HG03354 (cell line): ENCODE results near the gene BLOC1S4.
A peak's percentile ranks its signal among the peaks of the same experiment; 100 is the strongest.

ENCODE experiments used
- ATAC-seq: cut with Tn5 transposase; IDR thresholded peaks from one replicate; pipeline ENCODE4 v1.9.1; 2021; ENCODE audit warnings: mild to moderate bottlenecking; ENCODE audit not compliant: unreplicated experiment, poor library complexity, severe bottlenecking

The BLOC1S4 gene

GRCh38 chr4:6732441-6733357 lies 16.7 kb downstream of the BLOC1S4 start:
- ATAC-seq, result no peak

GRCh38 chr4:6733358-6734164 lies 17.6 kb downstream of the BLOC1S4 start:
- no peak for ATAC-seq

- no peak for ATAC-seq
Observed at GRCh38 chr4:6734165-6734786, 18.3 kb downstream of the BLOC1S4 start.

- no peak for ATAC-seq
Observed at GRCh38 chr4:6739920-6740319, 23.9 kb downstream of the BLOC1S4 start.

DNA sequence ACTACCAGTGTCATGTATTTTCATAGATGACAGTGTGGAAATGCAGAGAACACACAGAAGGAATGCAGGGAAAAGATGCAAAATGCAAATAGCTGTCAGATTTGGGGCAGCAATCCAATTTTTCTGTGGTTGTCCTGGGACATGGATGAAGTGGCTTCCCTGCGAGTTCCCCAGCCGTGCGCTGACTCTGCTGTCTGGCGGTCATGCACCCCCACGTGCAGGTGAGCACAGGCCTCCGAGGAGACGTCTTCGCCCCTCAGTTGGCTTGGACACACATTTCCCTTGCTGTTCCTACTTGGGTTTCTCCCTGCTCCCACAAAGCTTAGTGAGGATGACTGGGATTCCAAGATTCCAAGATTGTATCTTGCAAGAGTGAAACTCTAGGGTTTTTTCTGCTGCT lies 24.4 kb downstream of the BLOC1S4 start:
- no peak for ATAC-seq

DNA sequence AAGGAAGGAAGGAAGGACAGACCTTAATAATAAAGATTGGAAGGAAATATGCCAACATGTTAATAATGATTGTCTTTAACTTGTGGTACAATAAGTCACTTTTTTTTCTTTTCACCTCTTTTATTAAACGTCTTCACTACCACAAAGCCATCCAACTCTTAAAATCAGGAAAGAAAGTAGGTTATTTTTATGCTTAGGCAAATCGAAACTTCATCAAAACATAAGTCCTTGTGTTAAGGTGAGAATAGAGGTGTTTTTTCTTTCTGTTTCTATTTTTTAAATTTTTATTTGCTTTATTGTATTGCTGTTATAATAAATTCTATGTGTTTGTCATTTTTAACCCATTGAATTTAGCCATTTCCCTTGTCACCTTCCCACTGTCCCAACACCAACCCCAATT lies 26.5 kb downstream of the BLOC1S4 start:
- ATAC-seq, result no peak

DNA sequence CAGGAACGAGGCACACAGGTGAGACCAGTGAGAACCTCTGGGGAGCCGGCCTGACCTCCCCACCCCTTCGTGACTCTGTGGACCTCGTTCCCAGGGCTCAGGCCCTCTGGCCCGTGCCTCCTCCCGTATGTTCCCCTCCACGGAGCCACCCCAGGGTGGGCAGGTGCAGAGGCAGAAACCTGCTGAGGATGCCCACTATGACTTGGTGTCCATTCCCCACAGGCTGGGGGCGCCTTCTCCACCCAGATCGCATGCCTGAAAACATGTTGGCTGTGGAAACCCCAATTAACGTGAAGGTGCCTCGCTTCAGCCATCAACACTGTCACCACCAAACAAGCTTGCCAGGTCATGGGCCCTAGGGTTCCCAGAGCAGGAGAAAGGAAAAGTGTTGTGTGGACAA lies 27.0 kb downstream of the BLOC1S4 start:
- ATAC-seq, result no peak

DNA sequence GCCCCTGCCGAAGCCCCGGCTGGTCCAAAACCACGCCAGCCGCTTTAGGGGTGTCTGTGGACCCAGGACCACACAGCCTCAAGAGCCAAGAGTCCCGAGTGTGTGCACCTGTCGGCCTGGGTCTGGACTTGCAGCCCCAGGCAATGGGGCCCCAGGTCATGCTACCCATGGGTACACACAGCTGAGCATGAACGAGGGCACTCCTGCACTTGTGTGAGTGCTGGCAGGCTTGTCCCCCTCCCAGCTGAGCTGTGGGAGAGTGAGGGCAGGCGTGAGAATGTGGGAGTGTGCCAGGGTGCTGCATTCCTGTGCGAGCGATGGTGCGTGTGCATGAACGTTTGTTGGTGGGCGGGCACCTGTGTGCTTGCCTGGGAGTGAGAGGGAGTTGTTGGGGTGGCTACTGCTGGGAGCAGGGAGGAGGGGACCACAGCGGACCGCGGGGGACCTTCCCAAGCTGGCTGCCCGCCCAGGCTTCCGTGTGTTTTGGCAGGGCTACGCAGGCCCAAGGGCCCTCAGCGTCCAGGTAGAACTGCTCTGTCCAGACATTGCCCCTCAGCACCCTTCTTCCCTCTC lies 30.8 kb downstream of the BLOC1S4 start:
- ATAC-seq, result no peak

GRCh38 chr4:6747294-6748051 lies 31.5 kb downstream of the BLOC1S4 start:
- no peak for ATAC-seq

DNA sequence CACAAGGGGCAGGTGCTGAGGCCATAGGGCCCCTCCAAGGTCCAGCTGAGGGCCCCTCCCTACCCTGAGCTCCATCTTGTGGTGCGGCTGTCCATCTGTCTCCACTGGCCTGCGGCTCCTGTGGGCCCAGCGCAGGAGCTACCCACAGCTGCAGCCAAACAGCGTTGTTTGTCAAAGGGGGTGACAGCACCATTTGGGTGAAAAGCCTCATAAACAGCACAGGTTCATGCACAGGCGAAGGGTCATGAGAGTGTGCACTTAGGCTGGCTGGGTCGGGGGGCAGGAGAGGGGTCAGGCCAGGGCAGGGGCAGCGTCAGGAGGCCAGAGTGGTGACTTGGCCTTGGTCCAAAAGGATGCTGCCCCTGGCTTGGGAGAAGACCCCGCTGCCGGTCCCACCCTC lies 32.3 kb downstream of the BLOC1S4 start:
- ATAC-seq, result no peak

- ATAC-seq, result no peak
Observed at GRCh38 chr4:6749340-6750171, 33.6 kb downstream of the BLOC1S4 start.

- no peak for ATAC-seq
Observed at GRCh38 chr4:6750286-6751221, 34.6 kb downstream of the BLOC1S4 start.

DNA sequence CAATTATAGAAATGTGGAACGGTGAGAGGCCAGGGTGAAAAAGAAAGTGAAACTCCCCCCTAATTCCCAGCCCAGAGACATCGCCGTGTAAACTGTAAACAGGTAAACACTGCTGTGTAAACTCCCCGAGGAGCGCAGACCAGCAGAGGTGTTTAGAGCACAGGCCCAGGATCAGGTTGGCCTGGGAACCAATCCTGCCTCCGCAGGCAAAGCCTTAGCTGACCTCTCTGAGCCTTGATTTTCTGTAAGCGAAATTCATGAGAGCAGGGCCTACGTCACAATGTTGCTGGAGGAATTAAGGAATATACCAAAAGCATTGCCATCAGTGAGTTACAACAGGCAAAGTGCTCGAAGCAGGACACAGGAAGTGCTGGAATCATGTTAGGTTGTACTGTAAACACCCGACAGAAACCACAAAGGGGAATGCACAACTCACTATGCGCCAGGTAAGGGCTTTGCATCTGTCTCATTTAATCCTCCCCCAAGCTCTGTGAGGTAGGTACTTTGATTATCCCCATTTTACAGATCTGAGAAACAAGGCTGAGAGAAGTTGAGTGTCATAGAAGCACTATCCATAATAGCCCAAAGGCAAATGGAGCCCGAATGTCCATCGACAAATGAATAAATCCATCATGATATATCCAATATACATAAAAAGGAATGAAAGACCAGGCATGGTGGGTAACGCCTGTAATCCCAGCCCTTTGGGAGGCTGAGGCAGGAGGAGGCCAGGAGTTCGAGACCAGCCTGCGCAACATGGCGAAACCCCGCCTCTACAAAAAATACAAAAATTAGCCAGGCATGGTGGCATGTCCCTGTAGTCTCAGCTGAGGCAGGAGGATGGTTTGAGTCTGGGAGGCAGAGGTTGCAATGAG lies 35.9 kb downstream of the BLOC1S4 start:
- peak; percentile 45 for ATAC-seq

DNA sequence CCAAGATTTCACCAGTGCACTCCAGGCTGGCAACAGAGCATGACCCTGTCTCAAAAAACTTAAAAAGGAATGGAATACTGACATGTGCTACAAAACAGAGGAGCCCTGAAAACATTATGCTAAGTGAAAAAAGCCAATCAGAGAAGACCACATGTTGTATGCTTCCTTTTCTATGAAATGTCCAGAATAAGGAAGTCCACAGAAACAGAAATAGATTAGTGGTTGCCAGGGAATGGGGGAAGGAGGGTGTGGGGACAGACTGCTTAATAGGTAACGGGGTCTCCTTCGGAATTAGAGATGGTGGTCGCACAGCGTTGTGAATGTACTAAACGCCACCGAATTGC lies 36.5 kb downstream of the BLOC1S4 start:
- no peak for ATAC-seq

DNA sequence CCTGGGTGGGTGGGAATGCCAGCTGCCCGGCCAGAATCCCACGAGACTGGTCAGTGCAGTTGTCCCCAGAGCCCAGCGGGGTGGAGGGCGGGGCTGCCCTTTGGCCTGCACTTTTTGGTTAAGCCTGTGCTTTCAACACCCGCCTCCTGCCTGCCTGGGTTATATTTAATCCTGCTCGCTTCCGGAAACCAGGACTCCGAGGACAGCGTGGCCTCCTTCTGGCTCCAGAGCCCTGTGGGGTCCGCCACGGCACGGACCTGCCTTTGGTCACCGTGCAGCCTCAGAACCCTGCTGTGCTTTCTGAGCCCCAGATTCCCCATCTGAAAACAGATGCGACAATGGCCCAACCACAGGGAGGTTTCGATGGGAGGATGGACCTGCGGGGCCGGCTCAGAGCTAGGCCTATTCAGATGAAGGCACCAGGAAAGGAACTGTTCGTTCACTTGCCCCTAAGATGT lies 37.2 kb downstream of the BLOC1S4 start:
- ATAC-seq, result no peak

DNA sequence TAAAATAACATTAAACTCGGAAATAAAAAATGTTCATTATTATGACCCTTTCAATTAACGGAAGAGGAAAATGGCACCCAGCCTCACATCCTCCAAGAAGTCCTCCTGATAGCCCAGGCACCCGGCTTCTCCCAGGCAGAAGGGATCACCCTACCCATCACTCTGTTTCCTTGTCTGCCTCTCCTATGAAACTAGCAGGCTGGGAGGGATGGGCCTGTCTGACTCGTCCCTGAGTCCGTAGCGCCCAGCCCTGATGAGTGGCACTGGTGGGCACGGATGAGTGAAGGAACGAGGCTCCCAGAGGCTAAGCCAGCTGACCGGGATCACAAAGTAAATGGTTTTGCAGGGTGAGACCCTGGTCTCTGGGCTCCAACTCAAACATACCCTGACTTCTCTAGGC lies 37.9 kb downstream of the BLOC1S4 start:
- ATAC-seq, result no peak
